Endothelial cell of umbilical vein (primary cell): Measurements from ENCODE around the gene MED15.

Source experiments
- CTCF ChIP-seq, 2 donors: IDR thresholded peaks; 1 replicate in 1 of 2; 2 replicates in 1 of 2; pipeline ENCODE4 v1.5.1; 2011; ENCODE audit warnings: low read length in 2 of 2, mild to moderate bottlenecking in 2 of 2, moderate library complexity in 2 of 2, control low read depth in 1 of 2, inconsistent platforms in 1 of 2, low read depth in 1 of 2; ENCODE audit not compliant: insufficient read depth in 1 of 2; ENCODE audit errors: extremely low read depth in 1 of 2
- POLR2A ChIP-seq: IDR thresholded peaks from 2 replicates; pipeline ENCODE4 v1.6.1; 2012; ENCODE audit warnings: low read depth, mild to moderate bottlenecking, control low read depth, low read length
- POLR2AphosphoS5 ChIP-seq: IDR thresholded peaks from 2 replicates; pipeline ENCODE4 v1.6.1; 2012; ENCODE audit warnings: low read depth, mild to moderate bottlenecking, control low read depth, low read length, moderate library complexity; ENCODE audit not compliant: insufficient read depth

- TF ChIP-seq POLR2A, result no peak
- TF ChIP-seq POLR2AphosphoS5, result no peak
- TF ChIP-seq CTCF (IDR thresholded peaks at IDR 0.05; ENCODE audit: extremely low read depth in 1 of 2, insufficient read depth in 1 of 2, low read depth in 1 of 2, low read length in 2 of 2), result no peak
Measured at GRCh38 chr22:20542055-20542454, 34.6 kb downstream of the MED15 start.
